Rectal smooth muscle tissue (tissue), 1 donor: ENCODE measurements around the gene FAM76B.

Experiments used
- H3K27ac ChIP-seq: one replicate; pipeline ENCODE4 v1.7.0; 2013; ENCODE audit warnings: low read depth, low read length, inconsistent platforms
- H3K27me3 ChIP-seq: one replicate; pipeline ENCODE4 v1.7.0; 2013; ENCODE audit warnings: low read length; ENCODE audit not compliant: control insufficient read depth, insufficient read depth
- H3K36me3 ChIP-seq: one replicate; pipeline ENCODE4 v1.7.0; 2013; ENCODE audit warnings: low read length; ENCODE audit not compliant: control insufficient read depth, insufficient read depth
- H3K4me1 ChIP-seq: one replicate; pipeline ENCODE4 v1.7.0; 2013; ENCODE audit warnings: low read length; ENCODE audit not compliant: control insufficient read depth, insufficient read depth
- H3K4me3 ChIP-seq: one replicate; pipeline ENCODE4 v1.7.0; 2013; ENCODE audit warnings: low read length
- H3K9ac ChIP-seq: one replicate; pipeline ENCODE4 v1.7.0; 2013; ENCODE audit warnings: low read length

FAM76B gene

GRCh38 chr11:95723361-95723942 lies 66.1 kb downstream of the FAM76B start:
- H3K9ac ChIP-seq: no peak overlapping the region
- no peak overlapping the region for H3K4me3 ChIP-seq
- H3K36me3 ChIP-seq: no peaks in the 10 kb centered on the region
- no peak overlapping the region for H3K27ac ChIP-seq
- H3K27me3 ChIP-seq: no peaks in the 10 kb centered on the region
- H3K4me1 ChIP-seq: no peaks in the 10 kb centered on the region

GRCh38 chr11:95720195-95720594 lies 69.4 kb downstream of the FAM76B start:
- H3K27ac ChIP-seq: no peak overlapping the region
- H3K9ac ChIP-seq: no peak overlapping the region
- no peaks in the 10 kb centered on the region for H3K27me3 ChIP-seq
- no peaks in the 10 kb centered on the region for H3K36me3 ChIP-seq
- no peaks in the 10 kb centered on the region for H3K4me1 ChIP-seq
- H3K4me3 ChIP-seq: no peak overlapping the region
